Measurements from ENCODE around the gene GABRB3.

GABRB3 gene

DNA sequence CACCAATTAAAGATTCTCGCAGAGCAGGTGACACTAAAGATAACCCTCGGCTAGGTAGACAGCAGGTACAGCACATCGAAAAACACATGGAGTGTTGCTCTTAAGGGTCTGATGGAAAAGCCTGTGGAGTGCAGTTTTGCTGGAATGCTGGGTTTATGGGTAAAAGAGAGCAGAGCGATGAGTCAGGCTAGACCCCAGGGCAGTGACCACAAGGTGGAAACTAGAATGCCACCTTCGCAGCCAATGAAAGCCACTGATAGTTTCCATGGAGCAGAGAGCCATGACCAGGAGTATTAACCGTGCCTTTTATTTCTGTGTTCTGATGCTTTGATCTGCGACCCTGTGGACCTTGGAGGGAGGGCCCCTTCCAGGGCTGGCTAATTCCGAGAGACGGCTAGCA, 149.8 kb downstream of the GABRB3 start:
- no peak for DNase-seq

DNA sequence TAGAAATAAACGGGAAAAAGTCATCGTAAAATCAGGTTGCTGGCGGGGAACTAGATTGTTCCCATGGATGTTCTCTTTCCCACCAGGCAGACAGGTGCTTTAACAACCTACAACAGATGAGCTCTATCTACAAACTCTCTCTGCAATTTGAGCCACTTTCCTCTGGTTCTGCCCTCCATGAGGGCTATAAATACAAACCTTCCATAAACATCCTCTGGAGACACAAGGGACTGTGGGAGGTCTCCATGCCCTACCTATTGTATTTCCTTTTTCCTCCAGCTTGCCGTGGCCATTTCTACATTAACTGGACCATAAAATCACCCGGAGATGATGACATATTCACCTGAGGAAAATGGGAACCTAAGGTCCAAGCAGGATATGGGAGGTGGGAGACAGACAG, 151.1 kb downstream of the GABRB3 start:
- no peak for DNase-seq

DNA sequence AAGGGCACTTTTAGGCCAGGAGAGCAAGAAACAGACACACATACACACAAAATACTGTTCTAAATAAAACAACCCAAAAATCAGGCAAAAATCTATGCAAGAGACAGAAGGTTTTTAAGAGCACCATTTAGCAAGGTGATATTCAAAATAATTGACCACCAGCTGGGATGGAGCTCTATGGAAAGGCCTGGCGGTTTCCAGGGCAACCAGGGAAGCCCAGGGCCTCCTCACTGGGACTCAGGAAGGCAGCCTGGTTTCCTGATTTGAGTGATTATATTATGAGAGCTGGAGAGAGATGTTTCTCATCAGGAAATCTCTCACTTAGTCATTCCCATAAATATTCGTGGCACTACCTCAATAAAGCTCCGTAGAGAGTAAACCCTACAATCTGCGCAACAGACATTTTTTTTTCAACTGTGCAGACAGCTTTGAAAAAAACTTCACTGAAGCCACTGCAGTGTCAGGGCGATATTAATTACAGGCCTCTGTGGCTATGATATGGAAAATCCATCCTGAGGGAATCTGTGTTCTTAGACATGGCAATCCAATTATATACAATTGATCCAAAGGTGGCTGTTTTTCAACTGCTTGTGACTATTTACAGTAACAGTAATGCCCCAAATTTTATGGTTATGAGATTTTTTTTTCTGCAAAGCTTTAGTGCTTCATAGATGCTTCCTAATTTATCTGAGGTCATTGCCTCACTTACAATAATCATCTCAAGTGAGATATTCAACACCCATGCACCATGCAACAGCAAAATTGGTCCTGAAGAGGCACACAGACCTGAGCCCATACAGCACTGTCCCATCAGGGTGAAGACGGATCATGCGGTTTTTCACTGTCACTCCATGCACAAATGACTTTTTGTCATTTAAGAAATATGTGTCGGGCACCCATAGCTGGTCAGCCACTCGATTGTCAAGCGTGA, 152.1 kb downstream of the GABRB3 start:
- DNase-seq: no peak

DNA sequence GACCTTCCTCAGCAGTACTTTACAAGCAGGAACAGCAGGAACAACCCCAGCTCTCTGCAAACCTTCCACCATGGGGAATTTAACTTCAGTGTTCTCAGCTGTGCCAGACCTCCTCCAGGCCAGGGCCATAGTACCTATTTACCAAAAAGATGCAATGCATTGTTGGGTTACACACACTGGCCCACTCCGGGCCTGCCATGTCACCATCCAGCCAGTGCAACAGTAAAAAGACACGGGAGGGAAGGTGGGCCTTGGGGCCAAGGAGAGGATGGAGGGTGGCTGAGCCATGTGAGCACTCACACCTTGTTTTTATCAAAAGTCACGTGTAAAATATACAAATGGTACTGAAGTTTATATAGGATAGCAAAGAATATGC, 157.0 kb downstream of the GABRB3 start:
- DNase-seq: no peak

DNA sequence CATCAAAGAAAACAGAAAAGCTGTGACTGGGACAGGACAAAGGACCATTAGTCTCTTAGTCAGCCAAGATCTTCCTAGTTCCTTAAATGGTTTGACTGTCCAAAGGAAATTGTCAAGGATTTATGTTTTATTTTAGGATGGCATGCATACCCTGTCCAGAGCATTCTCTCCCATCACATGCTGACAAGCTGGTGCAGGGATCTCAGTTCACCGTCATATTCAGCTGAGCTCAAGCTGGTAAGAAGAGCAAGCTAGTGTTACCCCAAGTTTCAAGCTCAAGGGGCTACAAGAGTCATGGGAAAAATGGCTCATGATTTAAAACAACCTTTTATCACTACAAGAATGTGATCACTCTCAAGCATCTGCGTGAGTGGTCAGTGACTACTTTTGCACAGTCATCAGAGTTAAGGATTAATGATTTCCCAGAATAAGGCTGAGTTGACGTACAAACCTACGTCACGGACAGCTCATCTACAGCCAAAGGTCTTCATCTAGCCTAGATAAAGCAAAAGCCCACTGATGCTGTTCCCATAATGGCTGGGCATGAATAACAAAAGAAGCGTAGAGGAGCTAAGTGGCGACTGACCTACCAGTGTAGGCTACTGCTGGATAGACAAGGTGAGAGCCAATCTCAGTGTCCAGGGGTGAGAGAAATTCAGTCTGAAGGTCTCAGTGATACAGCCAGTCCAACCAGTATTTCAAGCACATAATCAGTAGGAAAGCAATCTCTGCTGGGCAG, 157.5 kb downstream of the GABRB3 start:
- no peak for DNase-seq

DNA sequence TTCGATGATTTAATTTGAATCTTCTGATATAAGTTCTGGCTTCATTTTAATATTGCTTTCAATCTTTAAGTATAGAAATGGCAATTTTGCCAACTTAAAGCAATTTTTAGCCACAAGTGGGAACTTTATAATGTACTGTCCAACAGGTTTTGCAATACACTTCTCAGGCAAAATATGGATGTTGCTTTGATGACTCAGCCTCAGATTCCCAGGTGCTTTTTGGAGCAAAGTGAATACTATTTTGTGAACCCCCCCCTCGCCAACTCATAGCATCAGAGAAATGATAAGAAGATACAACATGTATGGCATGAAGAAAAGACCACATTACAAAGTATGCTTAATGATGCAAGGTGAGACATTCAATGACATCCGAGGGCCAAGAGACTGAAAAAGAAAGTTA, 158.1 kb downstream of the GABRB3 start:
- no peak for DNase-seq

DNA sequence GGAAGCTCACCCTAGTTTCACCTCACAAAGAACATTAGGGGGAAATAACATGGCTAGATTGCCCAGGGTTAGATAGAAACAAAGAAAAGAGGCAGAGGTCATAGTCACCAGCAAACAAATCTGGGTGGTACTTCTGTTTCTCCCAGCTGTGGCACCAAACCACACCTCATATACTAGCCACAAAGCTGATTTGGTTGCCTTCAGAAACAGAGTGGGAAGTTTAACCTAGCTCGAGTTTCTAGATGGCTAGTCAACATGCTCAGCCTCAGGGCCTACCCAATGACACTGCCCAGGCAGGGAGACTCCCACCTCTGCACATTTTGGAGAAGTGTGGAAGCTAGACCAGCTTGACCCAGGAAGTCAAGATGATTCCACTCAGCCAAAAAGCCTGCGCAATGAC, 174.2 kb downstream of the GABRB3 start:
- no peak for DNase-seq

DNA sequence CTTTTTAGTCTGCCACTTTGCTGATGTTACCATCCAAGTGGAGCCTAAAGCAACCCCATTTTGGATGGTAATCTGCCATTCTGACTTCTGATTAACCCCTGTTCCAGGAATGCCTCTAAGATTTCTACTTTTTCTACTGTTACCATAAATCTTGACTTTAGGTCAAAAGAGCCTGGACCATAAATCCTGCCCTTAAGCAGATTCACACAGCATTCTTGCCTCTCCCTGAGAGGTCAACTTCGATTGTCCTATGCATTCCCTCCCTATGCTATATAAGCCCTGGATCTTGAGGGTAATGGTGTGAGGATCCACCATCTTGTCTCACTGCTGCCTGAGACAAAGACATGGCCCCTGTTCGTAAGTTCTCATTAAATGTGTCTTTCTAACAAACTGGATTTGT, 177.3 kb downstream of the GABRB3 start:
- DNase-seq: no peak

DNA sequence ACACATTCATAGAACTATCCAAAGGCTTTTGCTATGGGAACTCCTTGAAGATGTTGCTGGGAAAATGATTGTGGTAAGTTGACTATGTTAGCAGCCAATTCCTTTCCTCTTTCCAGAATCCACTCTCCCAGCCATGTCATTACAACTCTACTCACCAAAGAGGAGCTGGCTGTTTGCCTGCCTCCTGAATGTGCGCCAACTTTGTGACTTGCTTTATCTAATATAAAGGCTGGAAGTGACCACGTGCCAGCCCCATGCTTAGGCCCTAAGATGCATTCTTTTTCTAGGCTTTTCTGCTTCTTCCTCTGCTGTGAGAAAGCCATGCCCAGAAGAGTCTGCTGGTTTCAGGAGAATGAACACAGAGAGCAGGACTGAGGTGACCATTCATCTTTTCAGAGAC, 182.2 kb downstream of the GABRB3 start:
- DNase-seq: no peak

DNA sequence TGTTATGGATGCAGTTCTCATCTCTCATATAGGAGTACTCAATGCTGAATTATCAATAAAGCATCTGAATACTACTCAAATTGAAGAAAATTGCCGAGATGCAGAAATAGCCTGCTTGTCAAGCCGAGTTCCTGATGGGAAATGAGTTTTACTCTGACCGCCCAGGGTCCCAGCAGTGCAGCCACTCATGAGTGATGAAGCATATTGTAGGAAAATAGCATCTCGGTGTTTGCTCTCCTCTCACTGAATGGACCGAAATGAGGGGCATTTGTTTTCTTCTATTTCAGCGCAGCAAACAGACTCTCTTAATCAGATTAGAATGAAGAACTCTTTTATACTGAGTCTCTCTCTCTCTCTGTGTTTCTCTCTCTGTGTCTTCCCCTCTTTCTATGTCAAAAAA, 190.0 kb downstream of the GABRB3 start:
- DNase-seq: no peak

DNA sequence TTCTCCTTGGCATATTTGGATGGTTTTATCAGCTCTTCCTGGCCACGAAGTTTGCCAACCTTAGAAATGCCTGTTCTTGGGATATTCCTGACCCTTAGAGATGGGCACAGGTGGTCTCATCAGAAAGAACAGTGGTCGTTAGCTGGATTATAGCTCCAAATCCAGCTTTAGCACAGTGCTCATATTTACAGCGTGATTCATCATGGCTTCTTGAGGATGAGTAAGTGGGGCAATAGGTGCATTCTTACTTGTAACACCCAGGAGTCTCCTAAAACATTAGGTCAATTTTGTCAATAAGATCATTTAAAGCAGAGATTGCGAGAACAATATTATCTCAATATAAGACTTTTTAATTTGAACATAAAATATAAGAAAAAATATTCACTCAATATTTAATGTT, 191.9 kb downstream of the GABRB3 start:
- no peak for DNase-seq

DNA sequence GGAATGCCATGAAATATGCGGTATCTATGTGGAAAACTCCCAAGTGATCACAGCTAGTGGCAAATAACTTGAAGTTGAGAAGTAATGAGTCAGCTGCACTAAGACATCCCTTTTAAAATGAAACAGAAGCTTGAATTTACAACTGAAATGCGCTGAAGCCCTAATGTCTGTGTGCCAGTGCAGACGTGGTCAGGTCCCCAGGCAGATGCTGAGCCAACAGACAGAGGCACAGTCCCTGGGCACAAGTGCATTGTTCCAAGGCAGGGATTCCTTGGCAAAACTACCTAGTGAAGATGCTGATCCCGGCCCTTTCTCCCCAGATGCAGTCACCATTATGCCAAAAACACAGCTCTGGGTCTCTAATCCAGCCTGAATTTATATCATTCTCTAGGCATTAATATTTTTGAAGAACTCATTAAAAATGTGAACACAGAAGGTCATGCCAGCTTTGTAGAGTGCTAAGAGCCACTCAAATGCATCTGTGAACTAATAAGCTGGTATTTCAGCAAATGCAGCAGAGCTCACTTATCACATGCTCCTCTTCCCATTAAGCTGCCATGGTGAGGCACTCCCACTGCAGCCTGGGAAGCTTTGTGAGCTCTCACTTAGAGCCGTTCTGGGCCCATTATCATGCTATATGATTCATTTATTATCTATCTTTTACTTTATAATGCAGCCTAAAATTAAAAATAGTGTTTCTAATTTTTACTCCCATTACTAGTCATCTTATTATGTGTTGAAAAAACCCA, 200.1 kb downstream of the GABRB3 start:
- no peak for DNase-seq

DNA sequence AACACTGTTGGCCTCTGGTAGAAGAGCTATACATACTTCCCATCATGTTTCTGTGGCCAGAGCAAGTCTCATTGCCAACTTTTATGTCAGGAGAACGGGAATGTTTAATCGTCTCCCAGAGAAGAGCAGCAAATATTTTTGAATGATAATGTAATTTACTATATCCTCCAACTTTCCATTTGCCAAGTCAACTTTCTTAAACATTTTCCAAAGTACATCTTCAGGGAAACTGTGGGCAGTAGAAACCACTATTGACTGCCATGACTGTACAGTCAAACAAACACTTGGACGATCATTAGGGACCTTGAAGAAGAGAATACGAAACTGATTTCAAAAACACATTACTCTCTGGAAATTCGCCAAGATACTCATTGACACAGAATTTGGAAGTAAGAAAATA, 201.5 kb downstream of the GABRB3 start:
- DNase-seq: no peak

DNA sequence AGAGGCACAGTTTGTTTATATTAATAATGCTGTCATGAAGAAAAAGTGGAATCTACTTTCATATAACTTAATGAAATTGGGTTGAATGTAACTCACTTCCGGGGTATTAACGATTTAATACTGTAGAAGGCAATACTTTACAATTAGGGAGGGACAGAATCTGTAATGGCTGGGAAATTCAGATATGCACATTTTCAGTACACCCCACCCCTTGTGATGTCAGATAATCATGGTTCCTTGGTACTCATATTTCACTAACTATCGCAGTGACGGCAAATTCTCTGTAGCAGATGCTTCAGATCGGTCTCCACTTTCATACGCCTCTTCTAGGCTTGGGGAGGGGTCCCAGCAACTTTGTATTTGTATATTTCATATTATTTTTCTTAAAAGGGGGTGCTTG, 207.3 kb downstream of the GABRB3 start:
- DNase-seq: no peak

DNA sequence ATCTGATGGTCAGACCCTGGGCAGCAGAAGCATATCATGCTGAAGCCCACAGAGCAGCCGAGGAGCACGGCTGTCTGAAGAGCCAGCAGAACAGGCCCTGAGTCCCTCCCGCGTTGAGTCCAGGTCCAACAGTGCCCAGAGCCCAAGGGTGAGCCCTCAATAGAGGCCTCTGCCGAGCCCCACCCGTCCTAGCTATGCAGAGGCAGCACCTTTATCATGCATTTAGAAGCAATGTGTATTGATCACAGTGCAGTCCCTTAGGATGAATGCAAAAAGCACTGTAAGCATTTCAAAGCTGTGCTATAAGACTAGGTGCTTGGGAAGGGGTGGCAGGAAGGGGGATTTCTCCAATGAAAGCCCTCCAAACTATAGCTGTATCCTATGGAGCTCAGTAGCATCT, 208.5 kb downstream of the GABRB3 start:
- DNase-seq: no peak

DNA sequence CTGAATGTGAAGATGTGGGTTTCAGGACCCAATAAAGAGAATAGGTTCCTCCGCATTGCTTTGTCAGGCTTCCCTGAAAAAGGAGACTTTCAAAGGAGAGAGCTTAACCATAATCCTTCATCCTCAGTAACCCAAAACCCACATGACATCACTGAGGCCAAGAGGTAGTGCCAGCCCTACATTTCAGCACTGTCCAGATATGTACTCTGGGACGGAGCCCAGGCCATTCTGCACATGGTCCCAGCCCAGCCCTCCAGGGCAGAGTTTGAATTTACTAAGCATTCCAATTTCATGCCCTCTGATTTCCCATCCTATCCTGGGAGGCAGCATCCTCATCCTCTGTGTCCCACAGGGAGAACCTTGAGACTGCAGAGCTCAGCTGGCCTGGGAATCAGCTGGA, 210.5 kb downstream of the GABRB3 start:
- no peak for DNase-seq

DNA sequence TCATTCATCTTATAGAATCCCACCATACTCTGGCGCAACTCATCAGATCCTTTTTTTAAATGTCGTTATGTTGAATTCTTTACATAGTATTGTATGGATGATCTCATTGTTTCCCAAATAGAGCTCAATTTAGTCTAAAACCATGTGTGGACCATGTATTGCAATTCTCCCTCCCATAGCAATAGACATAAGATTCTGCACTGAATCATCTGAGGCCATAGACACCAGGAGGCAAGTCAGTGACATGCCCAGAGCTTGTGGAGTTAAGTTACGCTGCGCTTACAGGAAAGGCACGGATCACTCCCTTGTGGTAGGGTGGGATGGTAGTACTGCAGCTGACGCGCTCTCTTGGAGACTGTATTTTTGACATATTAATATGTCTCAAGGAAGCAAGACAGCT, 211.0 kb downstream of the GABRB3 start:
- no peak for DNase-seq

DNA sequence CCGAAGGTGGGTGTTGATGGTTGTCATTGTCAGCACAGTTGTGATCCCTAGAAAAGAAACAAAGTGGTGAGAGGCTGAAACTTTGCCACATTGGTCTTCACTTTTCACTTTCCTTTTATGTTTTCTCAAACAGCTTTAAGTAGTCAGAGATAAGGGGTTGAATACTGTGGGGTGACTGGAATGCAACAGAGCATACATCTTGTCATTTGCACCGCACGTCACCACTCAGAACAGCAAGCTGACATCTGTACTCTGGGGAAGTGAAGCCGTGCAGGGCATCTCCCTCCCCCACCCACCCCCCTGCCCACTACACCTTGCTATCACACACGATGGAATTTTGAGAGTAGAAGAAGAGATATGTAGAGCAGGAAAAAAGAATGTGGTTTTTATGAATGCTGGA, 211.7 kb downstream of the GABRB3 start:
- no peak for DNase-seq

DNA sequence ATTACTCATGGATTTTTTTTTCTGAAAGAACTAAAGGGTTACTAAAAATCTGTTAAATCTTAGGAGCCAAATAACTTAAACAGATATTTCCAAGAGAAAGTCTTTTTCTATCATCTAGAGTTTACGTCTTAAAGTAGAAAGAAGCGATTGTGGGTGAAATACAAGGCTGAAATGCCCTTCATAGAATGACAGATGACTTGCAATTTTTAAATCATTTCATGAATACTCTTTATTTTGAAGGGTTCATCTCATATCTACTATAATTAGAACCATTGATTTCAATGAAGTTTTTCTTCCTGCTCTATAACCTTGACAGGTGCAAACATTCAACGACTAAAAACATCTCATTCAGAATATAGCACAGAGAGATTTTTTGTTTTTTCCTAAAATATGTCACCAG, 217.0 kb downstream of the GABRB3 start:
- no peak for DNase-seq

DNA sequence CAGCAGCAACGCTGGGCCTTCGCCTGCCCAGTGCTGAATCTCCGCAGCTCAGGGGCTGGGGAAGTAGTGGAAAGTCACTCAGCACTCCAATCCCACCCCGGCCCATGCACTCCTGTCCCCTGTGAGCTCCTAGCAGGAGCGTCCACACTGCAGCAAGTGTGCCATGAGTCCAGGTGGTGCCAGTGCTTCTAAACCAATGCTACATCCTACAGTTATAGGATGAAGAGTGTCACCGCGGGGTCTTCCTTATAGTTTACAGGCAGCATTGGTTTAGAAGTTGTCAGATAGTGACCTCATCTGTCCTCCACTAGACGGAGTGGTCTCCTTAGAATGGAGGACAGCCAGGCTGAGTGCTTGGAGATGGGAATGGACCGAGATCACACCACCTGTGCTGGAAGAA, 221.4 kb downstream of the GABRB3 start:
- no peak for DNase-seq

DNA sequence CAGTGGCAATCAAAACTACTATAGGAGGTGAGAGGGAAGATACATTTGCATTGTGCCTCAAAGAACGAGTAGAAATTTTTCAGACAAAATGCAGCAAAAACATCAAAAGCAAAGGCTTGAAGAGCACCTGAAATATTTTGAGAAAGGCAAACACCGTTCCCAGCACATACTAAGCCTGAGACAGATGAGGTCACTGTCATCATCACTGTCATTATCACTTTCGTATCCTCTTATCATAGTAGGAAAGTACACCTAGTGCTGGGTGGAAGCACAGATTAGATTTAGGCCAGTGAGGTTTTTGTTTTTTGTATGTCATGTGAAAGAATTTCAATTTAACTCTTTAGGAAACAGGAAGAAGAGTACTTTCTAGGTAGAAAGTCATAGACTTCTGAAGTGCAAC, 222.0 kb downstream of the GABRB3 start:
- no peak for DNase-seq

DNA sequence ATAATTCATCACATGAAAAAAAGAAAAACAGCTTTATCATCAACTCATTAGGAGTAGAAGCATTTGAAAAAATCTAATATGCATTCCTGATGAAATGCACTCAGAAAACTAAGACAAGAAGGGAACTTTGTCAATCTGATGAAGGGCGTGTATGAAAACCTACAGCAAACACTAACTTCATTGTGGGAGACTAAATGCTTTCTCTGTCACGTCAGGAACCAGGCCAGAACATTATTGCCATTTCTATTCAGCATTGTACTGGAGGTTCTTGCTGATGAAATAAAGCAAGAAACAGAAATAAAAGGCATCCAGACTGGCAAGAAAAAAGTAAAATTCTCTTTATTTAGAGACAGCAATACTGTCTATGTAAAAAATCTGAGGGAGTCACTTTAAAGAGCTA, 235.2 kb downstream of the GABRB3 start:
- no peak for DNase-seq

DNA sequence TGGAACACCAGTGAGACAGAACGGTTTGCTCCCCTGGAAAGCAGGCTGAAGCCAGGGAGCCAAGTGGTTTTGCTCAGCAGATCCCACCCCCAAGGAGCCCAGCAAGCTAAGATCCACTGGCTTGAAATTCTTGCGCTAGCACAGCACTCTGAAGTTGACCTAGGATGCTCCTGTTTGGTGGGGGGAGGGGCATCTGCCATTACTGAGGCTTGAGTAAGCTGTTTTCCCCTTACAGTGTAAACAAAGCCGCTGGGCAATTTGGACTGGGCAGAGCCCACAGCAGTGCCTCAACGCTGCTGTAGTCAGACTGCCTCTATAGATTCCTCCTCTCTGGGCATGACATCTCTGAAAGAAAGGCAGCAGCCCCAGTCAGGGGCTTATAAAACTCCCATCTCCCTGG, 241.4 kb downstream of the GABRB3 start:
- no peak for DNase-seq

DNA sequence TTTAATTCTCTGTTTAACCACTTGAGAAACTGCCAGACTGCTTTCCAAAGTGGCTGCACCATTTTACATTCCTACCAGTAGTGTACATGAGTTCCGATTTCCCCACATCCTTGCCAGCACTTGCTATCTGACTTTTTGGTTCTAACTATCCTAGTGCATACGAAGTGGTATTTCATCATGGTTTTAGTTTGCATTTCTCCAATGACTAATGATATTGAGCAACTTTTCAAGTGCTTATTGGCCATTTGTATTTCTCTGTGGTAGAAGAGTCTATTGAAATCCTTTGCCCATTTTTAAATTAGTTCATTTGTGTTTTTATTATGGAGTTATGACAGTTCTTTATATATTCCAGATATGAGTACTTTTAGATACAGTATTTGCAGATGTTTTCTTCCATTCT, 247.8 kb downstream of the GABRB3 start:
- no peak for DNase-seq

Measured in NCI-H345 (cell line).